ENCODE data around the gene LINS1. TPM values are rescaled to one million over a fixed set of nuclear protein-coding genes. Genes with fewer than 3 reads are reported as not detected.
"Not testable (repeated sequence)": the region's sequence is repeated elsewhere in the genome, so short reads cannot be mapped to it uniquely, and the experiment has no call there.

LINS1 gene
- total RNA-seq, 2 donors from 2014 or later, result 5.4 to 29.3 TPM

DNA sequence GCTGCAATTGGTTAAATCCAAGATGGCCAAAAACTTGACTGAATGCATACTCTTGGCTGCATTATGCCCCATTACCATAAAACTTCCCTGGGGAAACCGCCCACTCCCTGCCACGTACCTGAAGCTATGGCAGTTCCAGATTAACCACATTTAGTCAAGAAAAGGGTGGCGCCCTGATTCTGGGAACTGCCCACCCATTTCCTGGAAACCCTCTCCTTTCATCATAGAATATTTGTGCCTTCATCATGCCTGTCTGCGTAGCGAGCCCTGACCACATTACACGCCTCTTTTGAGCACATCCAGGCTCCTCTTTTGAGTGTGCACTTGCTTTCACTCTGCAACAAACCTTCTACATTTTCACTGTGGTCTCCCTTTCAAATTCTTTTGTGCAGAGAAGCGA, 5.2 kb downstream of the LINS1 start:
- Histone ChIP-seq H3K4me3 (no peak overlapping the region), H3K4me1 (ENCODE audit: control insufficient read depth in 1 of 2, low read depth in 2 of 2) (peaks cover 8 to 12% of the 10 kb centered on the region in 2 donors), H3K36me3 (no peaks in the 10 kb centered on the region), H3K27ac (no peak overlapping the region), H3K27me3 (replicated peaks; ENCODE audit: insufficient read depth) (no peaks in the 10 kb centered on the region), H3K9me3 (no peaks in the 10 kb centered on the region)
- DNase-seq (ENCODE audit: low spot score) (peak; percentile 2), ATAC-seq (ENCODE audit: insufficient number of reproducible peaks, low FRiP score, low read depth) (no peak)
- TF ChIP-seq, protein P1, sequence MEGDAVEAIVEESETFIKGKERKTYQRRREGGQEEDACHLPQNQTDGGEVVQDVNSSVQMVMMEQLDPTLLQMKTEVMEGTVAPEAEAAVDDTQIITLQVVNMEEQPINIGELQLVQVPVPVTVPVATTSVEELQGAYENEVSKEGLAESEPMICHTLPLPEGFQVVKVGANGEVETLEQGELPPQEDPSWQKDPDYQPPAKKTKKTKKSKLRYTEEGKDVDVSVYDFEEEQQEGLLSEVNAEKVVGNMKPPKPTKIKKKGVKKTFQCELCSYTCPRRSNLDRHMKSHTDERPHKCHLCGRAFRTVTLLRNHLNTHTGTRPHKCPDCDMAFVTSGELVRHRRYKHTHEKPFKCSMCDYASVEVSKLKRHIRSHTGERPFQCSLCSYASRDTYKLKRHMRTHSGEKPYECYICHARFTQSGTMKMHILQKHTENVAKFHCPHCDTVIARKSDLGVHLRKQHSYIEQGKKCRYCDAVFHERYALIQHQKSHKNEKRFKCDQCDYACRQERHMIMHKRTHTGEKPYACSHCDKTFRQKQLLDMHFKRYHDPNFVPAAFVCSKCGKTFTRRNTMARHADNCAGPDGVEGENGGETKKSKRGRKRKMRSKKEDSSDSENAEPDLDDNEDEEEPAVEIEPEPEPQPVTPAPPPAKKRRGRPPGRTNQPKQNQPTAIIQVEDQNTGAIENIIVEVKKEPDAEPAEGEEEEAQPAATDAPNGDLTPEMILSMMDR (IDR thresholded peaks at IDR 0.05), result no peak

DNA sequence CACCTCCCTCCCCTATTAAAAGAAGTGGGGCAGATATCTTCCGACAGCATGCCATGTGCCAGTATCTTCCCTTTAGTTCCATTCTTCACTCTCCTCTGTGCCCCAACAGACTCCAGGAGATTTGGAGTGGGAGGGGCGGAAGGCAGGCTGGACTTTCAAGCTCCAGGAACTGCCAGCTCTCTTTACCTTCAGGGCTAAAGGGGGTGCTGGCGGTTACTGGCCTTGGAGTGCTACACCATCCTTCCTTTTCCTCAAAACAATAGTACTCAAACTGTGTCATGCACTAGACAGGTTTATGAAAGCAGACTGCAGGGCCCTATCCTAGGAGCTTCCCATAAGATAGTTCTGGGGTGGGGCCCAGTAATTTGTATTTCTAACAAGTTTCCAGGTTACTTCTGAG, 6.0 kb downstream of the LINS1 start:
- DNase-seq (ENCODE audit: low spot score) (no peak), ATAC-seq (ENCODE audit: insufficient number of reproducible peaks, low FRiP score, low read depth) (no peak)
- peaks cover 4 to 7% of the 10 kb centered on the region in 2 donors for H3K4me1 ChIP-seq (ENCODE audit: control insufficient read depth in 1 of 2, low read depth in 2 of 2)
- H3K9me3 ChIP-seq, result no peaks in the 10 kb centered on the region
- no peak overlapping the region for H3K4me3 ChIP-seq
- no peaks in the 10 kb centered on the region for H3K36me3 ChIP-seq
- TF ChIP-seq, protein P1 (IDR thresholded peaks at IDR 0.05), result no peak
- H3K27me3 ChIP-seq (replicated peaks; ENCODE audit: insufficient read depth), result no peaks in the 10 kb centered on the region
- H3K27ac ChIP-seq, result no peak overlapping the region

DNA sequence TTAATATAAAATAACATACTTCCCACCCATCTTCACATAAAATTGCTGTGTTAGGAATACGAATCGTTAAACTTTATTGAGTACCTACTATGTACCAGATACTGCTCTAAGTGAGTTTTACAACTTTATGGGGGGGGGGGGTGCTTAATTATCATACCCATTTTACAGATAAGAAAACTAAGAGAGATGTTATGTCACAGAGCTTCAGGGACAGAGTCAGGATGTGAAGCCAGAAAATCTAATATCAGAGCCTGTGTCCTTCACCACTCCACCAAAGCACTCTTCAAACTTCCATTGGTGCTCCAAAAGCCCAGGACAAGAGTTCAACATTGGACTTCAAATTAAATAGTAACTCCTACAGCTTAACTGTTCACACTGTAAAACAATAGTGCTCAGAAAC, 8.6 kb downstream of the LINS1 start:
- H3K27ac ChIP-seq, result no peak overlapping the region
- TF ChIP-seq, protein P1 (IDR thresholded peaks at IDR 0.05), result no peak
- H3K9me3 ChIP-seq, result no peaks in the 10 kb centered on the region
- DNase-seq (ENCODE audit: low spot score) (no peak), ATAC-seq (ENCODE audit: insufficient number of reproducible peaks, low FRiP score, low read depth) (no peak)
- H3K4me1 ChIP-seq (ENCODE audit: control insufficient read depth in 1 of 2, low read depth in 2 of 2), result no peaks in the 10 kb centered on the region
- no peak overlapping the region for H3K4me3 ChIP-seq
- no peaks in the 10 kb centered on the region for H3K36me3 ChIP-seq
- no peaks in the 10 kb centered on the region for H3K27me3 ChIP-seq (replicated peaks; ENCODE audit: insufficient read depth)

DNA sequence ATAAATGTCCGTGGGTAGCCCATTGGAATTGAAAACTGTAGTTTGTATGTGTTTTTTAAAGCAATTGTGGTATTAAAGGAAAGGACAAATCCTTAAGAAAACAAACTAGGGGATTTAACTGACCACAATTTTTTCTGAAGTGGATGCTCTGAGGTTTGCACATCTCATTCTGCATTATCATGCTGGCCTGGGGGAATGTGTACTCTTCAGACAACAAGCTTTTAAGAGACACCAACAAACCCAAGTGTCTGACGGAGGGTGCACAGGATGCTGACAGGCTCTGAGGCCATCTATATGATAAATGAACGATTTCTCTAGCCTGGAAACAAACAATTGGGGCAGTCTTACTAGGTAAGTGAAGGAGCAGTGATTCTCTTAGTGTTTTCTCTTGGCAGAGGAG, 9.1 kb downstream of the LINS1 start:
- H3K27me3 ChIP-seq (replicated peaks; ENCODE audit: insufficient read depth), result no peaks in the 10 kb centered on the region
- ATAC-seq (ENCODE audit: insufficient number of reproducible peaks, low FRiP score, low read depth) (no peak), DNase-seq (ENCODE audit: low spot score) (no peak)
- H3K4me3 ChIP-seq, result no peak overlapping the region
- no peaks in the 10 kb centered on the region for H3K9me3 ChIP-seq
- TF ChIP-seq, protein P1 (IDR thresholded peaks at IDR 0.05), result no peak
- H3K4me1 ChIP-seq (ENCODE audit: control insufficient read depth in 1 of 2, low read depth in 2 of 2), result no peaks in the 10 kb centered on the region
- H3K27ac ChIP-seq, result no peak overlapping the region
- no peaks in the 10 kb centered on the region for H3K36me3 ChIP-seq

DNA sequence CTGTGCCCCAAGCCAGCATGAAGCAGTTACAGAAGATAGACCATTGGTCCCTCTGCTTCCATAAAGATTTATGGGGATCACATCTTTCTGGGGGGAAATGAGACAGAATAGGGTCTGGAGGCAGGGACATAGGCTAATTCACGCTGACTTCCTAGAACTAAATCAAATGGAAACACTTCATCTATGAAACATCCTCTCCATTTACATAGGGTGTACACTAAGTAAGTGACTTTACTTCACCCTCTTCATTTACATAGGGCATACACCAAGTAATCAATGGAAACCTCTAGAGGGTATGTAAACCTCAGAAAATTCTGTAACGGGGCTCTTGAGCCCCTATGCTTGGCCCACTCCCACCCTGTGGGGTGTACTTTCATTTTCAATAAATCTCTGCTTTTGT, 10.1 kb downstream of the LINS1 start:
- Histone ChIP-seq H3K27ac (no peak overlapping the region), H3K9me3 (no peaks in the 10 kb centered on the region), H3K4me3 (no peak overlapping the region), H3K36me3 (no peaks in the 10 kb centered on the region), H3K27me3 (replicated peaks; ENCODE audit: insufficient read depth) (no peaks in the 10 kb centered on the region), H3K4me1 (ENCODE audit: control insufficient read depth in 1 of 2, low read depth in 2 of 2) (no peaks in the 10 kb centered on the region)
- no peak for ATAC-seq (ENCODE audit: insufficient number of reproducible peaks, low FRiP score, low read depth)
- no peak for DNase-seq (ENCODE audit: low spot score)
- TF ChIP-seq, protein P1 (IDR thresholded peaks at IDR 0.05), result no peak

DNA sequence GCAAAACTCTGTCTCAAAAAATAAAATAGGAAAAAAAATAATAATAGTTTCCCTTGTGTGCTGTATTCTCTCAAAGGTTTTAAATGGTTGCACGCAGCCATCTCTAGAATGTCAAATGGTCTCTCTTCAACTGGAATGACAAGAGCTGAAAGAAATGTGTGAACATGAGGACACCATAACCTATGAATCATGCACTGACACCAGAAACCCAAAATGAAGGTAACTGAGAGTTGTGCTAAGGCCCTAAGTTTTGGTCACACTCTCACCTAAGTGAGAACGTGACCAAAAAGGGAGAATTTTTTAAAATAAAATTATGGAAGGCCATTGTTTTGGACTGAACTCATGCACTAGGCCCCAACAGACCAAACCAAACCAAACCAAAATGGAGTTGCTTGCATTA, 10.8 kb downstream of the LINS1 start:
- not testable (repeated sequence) for H3K4me1 ChIP-seq (ENCODE audit: control insufficient read depth in 1 of 2, low read depth in 2 of 2); H3K36me3 ChIP-seq; H3K27ac ChIP-seq; ATAC-seq (ENCODE audit: insufficient number of reproducible peaks, low FRiP score, low read depth); DNase-seq (ENCODE audit: low spot score); H3K9me3 ChIP-seq; H3K4me3 ChIP-seq; H3K27me3 ChIP-seq (replicated peaks; ENCODE audit: insufficient read depth)
